ENCODE data around the gene ROBO1.

- TF ChIP-seq, protein P1, sequence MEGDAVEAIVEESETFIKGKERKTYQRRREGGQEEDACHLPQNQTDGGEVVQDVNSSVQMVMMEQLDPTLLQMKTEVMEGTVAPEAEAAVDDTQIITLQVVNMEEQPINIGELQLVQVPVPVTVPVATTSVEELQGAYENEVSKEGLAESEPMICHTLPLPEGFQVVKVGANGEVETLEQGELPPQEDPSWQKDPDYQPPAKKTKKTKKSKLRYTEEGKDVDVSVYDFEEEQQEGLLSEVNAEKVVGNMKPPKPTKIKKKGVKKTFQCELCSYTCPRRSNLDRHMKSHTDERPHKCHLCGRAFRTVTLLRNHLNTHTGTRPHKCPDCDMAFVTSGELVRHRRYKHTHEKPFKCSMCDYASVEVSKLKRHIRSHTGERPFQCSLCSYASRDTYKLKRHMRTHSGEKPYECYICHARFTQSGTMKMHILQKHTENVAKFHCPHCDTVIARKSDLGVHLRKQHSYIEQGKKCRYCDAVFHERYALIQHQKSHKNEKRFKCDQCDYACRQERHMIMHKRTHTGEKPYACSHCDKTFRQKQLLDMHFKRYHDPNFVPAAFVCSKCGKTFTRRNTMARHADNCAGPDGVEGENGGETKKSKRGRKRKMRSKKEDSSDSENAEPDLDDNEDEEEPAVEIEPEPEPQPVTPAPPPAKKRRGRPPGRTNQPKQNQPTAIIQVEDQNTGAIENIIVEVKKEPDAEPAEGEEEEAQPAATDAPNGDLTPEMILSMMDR (IDR thresholded peaks at IDR 0.05; ENCODE audit: borderline replicate concordance, extremely low read depth, low read length, poor library complexity, severe bottlenecking): no peak
- no peak for TF ChIP-seq EZH2 (IDR thresholded peaks at IDR 0.05; ENCODE audit: borderline replicate concordance, low read depth, low read length, severe bottlenecking)
These were observed 409.5 kb downstream of the ROBO1 start for GRCh38 chr3:79358327-79358726.
